Colonic mucosa (tissue), 4 donors: ENCODE data around the gene TEAD3. TPM values are rescaled to one million over a fixed set of nuclear protein-coding genes. Genes with fewer than 3 reads are reported as not detected.

Experiments
- DNase-seq: peaks from one replicate; pipeline ENCODE4 v3.0.0-alpha.2; 2020
- H3K27ac ChIP-seq: fragments of 200-600 bp; one replicate; pipeline ENCODE4 v1.8.0; 2021
- H3K27me3 ChIP-seq: fragments of 200-600 bp; one replicate; pipeline ENCODE4 v1.8.0; 2021
- H3K36me3 ChIP-seq: fragments of 200-600 bp; one replicate; pipeline ENCODE4 v1.8.0; 2021
- H3K4me1 ChIP-seq: fragments of 200-600 bp; one replicate; pipeline ENCODE4 v1.8.0; 2021; ENCODE audit warnings: mild to moderate bottlenecking
- H3K4me3 ChIP-seq: fragments of 200-600 bp; one replicate; pipeline ENCODE4 v1.8.0; 2021
- H3K9ac ChIP-seq, 2 donors: one replicate each; pipeline ENCODE4 v1.7.0; 2013; ENCODE audit warnings: control low read depth in 2 of 2, low read depth in 2 of 2, low read length in 2 of 2
- H3K9me3 ChIP-seq: fragments of 200-600 bp; one replicate; pipeline ENCODE4 v1.8.0; 2021
- intact Hi-C: fragments of 100-400 bp; cut with DNase I; formaldehyde crosslinking; loops from one replicate; pipeline ENCODE4 v1.14.1; 2022
- total RNA-seq, 2 donors: library from RNA; stranded (reverse); fragmentation: NEBNext Ultra II Directional in 1 of 2; extraction: Animal tissue kit (Norgen Biotek cat#: 25700) in 1 of 2; gene quantifications; one replicate each; pipeline ENCODE4 v1.2.1, GENCODE V29; 2021
- TF ChIP-seq, protein P1 (sequence below): fragments of 200-600 bp; IDR thresholded peaks from one replicate; pipeline ENCODE4 v1.8.0; 2022; ENCODE audit warnings: antibody characterized with exemption, mild to moderate bottlenecking
- donor health status: healthy.
- donor health status: DM: no; HTN: no; CAD: no.
- donor health status: DM: no; HTN: no; CAD: no.

Gene TEAD3
- total RNA-seq, 2 donors from 2014 or later = 24.5 to 38.4 TPM

DNA sequence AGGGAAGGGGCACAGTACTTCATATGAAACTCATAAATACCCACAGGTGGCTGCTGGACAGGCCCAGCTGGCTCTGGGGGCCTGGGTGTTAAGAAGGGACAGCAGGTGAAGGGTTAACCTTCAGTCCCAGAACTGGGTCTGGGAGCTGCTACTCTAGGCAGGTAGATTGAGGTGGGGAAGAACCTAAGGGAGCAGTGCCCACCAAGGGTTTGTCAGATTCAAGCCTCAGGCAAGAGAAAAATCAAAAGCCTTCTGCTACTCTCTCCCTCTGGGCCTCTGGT, 23.1 kb downstream of the TEAD3 start:
- intact Hi-C loops = no loop called here
- Histone ChIP-seq H3K27me3 (no peaks in the 10 kb centered on the region), H3K4me1 (no peaks in the 10 kb centered on the region), H3K27ac (no peak overlapping the region), H3K36me3 (no peaks in the 10 kb centered on the region), H3K4me3 (no peak overlapping the region), H3K9ac (no peak overlapping the region), H3K9me3 (no peaks in the 10 kb centered on the region)
- TF ChIP-seq, protein P1, sequence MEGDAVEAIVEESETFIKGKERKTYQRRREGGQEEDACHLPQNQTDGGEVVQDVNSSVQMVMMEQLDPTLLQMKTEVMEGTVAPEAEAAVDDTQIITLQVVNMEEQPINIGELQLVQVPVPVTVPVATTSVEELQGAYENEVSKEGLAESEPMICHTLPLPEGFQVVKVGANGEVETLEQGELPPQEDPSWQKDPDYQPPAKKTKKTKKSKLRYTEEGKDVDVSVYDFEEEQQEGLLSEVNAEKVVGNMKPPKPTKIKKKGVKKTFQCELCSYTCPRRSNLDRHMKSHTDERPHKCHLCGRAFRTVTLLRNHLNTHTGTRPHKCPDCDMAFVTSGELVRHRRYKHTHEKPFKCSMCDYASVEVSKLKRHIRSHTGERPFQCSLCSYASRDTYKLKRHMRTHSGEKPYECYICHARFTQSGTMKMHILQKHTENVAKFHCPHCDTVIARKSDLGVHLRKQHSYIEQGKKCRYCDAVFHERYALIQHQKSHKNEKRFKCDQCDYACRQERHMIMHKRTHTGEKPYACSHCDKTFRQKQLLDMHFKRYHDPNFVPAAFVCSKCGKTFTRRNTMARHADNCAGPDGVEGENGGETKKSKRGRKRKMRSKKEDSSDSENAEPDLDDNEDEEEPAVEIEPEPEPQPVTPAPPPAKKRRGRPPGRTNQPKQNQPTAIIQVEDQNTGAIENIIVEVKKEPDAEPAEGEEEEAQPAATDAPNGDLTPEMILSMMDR = no peak
- no peak for DNase-seq

DNA sequence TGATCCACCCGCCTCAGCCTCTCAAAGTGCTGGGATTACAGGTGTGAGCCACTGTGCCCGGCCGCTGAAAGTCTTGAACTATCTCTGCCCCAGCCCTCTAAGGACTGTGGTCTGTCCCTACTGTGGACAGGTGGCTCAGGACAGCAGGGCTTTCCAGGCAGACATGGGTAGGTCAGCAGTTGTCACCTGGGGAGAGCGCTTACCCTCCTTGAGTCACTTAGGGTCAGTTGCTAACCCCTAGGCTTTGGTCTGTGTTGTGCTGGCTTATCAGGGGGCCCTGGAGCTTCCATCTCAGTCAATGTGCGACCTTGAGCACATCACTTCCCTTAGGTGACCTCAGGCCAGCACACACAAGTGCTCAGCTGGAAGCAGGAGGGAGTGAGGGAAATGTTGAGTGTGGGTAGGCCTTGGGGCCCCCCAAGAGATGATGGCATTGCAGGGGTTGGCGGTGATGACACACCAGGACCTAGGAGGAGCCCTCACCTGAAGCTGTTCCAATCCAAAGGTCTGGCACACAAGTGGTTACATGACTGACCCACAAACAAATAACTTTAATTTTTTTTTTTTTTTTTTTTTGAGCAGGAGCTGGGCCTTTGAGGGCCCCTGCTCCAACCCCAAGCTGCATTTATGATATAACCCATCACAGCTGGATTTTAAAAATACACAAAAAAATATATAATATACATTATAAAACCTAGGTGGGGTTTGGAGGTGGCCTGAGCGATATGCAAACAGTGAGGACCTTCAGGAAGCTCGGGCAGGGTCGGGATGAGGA, 23.6 kb downstream of the TEAD3 start:
- H3K36me3 ChIP-seq = no peaks in the 10 kb centered on the region
- H3K4me1 ChIP-seq = no peaks in the 10 kb centered on the region
- no peak for DNase-seq
- TF ChIP-seq, protein P1 = no peak
- H3K4me3 ChIP-seq = no peak overlapping the region
- H3K27me3 ChIP-seq = no peaks in the 10 kb centered on the region
- no peak overlapping the region for H3K27ac ChIP-seq
- intact Hi-C loops = no loop called here
- H3K9ac ChIP-seq = no peak overlapping the region
- H3K9me3 ChIP-seq = no peaks in the 10 kb centered on the region

DNA sequence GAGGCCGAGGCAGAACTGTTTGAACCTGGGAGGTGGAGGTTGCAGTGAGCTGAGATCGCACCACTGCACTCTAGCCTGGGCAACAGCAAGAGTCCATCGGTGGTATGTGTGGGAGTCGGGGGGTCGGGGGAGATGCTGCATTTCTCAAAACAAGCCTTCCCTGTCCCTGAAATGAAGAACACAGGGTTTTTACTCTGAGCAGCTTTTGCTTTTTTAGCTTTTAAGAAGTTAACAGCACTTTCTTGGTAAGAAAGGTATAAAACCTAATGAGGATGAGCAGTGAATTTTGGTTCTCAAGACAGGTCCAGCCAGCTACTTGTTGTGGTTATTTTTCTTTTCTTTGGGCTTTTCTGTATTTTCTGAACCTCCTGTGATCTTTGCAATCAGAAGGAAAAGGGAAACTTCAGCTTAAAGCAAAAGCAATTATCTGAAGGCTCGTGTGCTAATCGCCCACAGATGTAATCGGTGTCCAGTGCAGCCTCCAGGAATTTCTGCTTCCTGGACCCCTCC, 25.0 kb downstream of the TEAD3 start:
- H3K9ac ChIP-seq = peak overlapping the region in 1 of 2 donors; percentile 28
- no peaks in the 10 kb centered on the region for H3K9me3 ChIP-seq
- TF ChIP-seq, protein P1 = no peak
- no peak for DNase-seq
- H3K27me3 ChIP-seq = no peaks in the 10 kb centered on the region
- intact Hi-C loops = no loop called here
- H3K4me3 ChIP-seq = no peak overlapping the region
- H3K4me1 ChIP-seq = no peaks in the 10 kb centered on the region
- H3K36me3 ChIP-seq = no peaks in the 10 kb centered on the region
- H3K27ac ChIP-seq = no peak overlapping the region

DNA sequence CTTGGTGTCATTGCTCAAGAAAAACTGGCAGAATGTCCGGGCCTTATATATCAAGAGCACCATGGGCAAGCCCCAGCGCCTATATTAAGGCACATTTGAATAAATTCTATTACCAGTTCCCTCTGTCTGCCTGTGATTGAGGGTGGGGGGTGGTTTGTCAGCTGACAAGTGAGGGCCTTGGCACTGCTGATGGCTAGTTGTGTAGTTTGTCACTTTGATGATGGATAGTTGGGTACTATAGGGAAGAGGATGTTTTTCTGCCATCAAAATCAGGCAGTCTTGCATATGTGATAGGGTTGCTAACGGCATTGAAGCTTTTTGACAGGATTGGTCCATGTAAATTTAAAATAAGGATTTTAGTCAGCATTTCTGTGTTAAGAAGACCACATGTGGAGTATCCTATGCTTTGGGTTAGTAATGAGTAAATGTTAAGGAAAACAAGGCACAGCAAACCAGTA, 26.2 kb downstream of the TEAD3 start:
- intact Hi-C loops = no loop called here
- DNase-seq = no peak
- peak overlapping the region in 1 of 2 donors; percentile 75 for H3K9ac ChIP-seq
- no peak overlapping the region for H3K27ac ChIP-seq
- H3K9me3 ChIP-seq = no peaks in the 10 kb centered on the region
- TF ChIP-seq, protein P1 = no peak
- no peaks in the 10 kb centered on the region for H3K27me3 ChIP-seq
- no peak overlapping the region for H3K4me3 ChIP-seq
- H3K36me3 ChIP-seq = no peaks in the 10 kb centered on the region
- no peaks in the 10 kb centered on the region for H3K4me1 ChIP-seq

DNA sequence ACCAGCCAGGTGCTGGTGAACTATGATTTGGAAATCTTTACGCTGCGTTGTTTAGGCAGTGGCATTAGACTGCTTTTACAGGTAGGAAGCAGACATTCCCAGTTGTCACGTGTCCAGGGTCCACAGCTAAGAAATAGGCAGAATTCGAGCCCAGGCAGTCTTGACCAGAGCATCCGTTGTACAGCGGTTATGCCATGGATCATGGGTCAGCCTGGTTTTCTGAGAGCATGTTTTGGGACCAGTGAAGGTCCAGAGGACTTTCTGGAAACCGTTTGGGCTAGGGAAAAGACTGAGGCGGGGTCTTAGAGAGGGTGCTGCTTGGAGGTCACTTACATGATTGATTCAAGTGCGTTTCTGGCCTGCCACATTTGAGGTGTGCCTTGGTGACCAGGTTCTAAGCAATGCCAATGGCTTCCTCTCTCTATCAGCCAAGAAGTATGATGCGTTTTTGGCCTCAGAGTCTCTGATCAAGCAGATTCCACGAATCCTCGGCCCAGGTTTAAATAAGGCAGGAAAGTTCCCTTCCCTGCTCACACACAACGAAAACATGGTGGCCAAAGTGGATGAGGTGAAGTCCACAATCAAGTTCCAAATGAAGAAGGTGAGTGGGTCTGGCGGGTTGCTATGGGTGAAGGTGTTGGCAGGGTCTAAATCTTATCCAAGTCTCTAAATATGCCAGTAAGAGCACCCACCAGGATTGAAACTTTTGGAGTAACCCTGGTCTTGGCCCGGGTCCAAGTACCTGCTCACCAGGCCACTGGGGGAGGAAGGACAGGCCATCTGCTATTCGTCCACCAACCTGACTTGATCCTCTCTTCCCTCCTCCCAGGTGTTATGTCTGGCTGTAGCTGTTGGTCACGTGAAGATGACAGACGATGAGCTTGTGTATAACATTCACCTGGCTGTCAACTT, 26.9 kb downstream of the TEAD3 start:
- Histone ChIP-seq H3K9me3 (no peaks in the 10 kb centered on the region), H3K27ac (peak overlapping the region; percentile 74), H3K27me3 (no peaks in the 10 kb centered on the region), H3K9ac (peak overlapping the region; percentile 75 to 81), H3K36me3 (no peaks in the 10 kb centered on the region), H3K4me3 (peak overlapping the region; percentile 63), H3K4me1 (no peaks in the 10 kb centered on the region)
- intact Hi-C loops = no loop called here
- DNase-seq = peak; percentile 58
- TF ChIP-seq, protein P1 = no peak
